ENCODE results near the gene EFNA2. TPM values are rescaled to one million over a fixed set of nuclear protein-coding genes. Genes with fewer than 3 reads are reported as not detected.

The EFNA2 gene
- total RNA-seq, 1 experiment from 2014 or later, result 14.3 TPM

- no peaks in the 10 kb centered on the region for H3K9me3 ChIP-seq (ENCODE audit: control insufficient read depth, low read depth, low read length)
- H4K5ac ChIP-seq (ENCODE audit: insufficient read length, low read depth, low read length), result no peak overlapping the region
- no peak overlapping the region for H3K27ac ChIP-seq (ENCODE audit: insufficient read length, low read depth, low read length)
- H3K23me2 ChIP-seq (ENCODE audit: insufficient read length, low read depth, low read length, poor library complexity, severe bottlenecking), result peaks cover 18% of the 10 kb centered on the region
- H3K4me1 ChIP-seq (ENCODE audit: insufficient read depth, low read length), result peaks cover 2% of the 10 kb centered on the region; the same call in 1 of the 2 replicates
- no peak for TF ChIP-seq CTCF (conservative IDR thresholded peaks at IDR 0.05)
- H3K4me3 Mint-ChIP-seq, result peak overlapping the region; percentile 42 to 74
- H3K27me3 Mint-ChIP-seq (ENCODE audit: low read depth), result no peaks in the 10 kb centered on the region; the same call in 1 of the 2 replicates
- no peak overlapping the region for H3K4ac ChIP-seq (ENCODE audit: low read depth, low read length)
- no peak overlapping the region for H3K9ac ChIP-seq (ENCODE audit: extremely low read depth, insufficient read length, low read length)
- H3K14ac ChIP-seq (ENCODE audit: insufficient read depth, low read length), result peak overlapping the region; percentile 20; the same call in 1 of the 2 replicates
- H3K79me2 ChIP-seq (ENCODE audit: insufficient read depth, low read length), result no peaks in the 10 kb centered on the region
- no peaks in the 10 kb centered on the region for H3K27me3 ChIP-seq (ENCODE audit: insufficient read depth, low read length)
- H4K20me1 ChIP-seq (ENCODE audit: control insufficient read depth, insufficient read depth, insufficient read length), result no peaks in the 10 kb centered on the region
- H2BK20ac ChIP-seq (ENCODE audit: low read depth, low read length, poor library complexity, severe bottlenecking), result no peak overlapping the region
- no peak overlapping the region for H2AFZ ChIP-seq (ENCODE audit: low read length)
- no CpG with 5 or more reads among the region's 33 CpGs for WGBS (ENCODE audit: extremely low coverage, insufficient read length, low lambda C conversion rate)
- H2BK12ac ChIP-seq (ENCODE audit: insufficient read length, low read depth, low read length), result no peak overlapping the region
- no peak overlapping the region for H2BK15ac ChIP-seq (ENCODE audit: low read depth, low read length)
- peak overlapping the region in 2 of 3 experiments; percentile 88 to 93; a peak in 4 of 7 replicates for H3K27ac Mint-ChIP-seq
- H3K23ac ChIP-seq (ENCODE audit: insufficient read length, low read depth, low read length), result no peak overlapping the region
- H3K18ac ChIP-seq (ENCODE audit: insufficient read length, low read depth, low read length), result peak overlapping the region; percentile 74
- H3T11ph ChIP-seq (ENCODE audit: low read length), result no peak overlapping the region
- no peaks in the 10 kb centered on the region for H3K79me1 ChIP-seq (ENCODE audit: insufficient read depth, low read depth, low read length, poor library complexity, severe bottlenecking)
- H2BK5ac ChIP-seq (ENCODE audit: insufficient read length, low read length), result no peak overlapping the region
- no peak overlapping the region for H2AK5ac ChIP-seq (ENCODE audit: insufficient read length, low read length)
- H3K4me1 Mint-ChIP-seq, result peaks cover 52 to 56% of the 10 kb centered on the region in 2 experiments
- H4K91ac ChIP-seq (ENCODE audit: insufficient read length, low read depth, low read length), result no peak overlapping the region
- H2BK120ac ChIP-seq (ENCODE audit: low read depth, low read length, poor library complexity, severe bottlenecking), result no peak overlapping the region
- peaks cover 9 to 45% (median 31%) of the 10 kb centered on the region in 3 experiments for H3K36me3 Mint-ChIP-seq (ENCODE audit: insufficient read depth in 1 of 3, low read depth in 3 of 3)
- no peak overlapping the region for H3K56ac ChIP-seq (ENCODE audit: insufficient read length, low read depth, low read length)
- peak overlapping the region; percentile 84 for H3K4me2 ChIP-seq (ENCODE audit: insufficient read depth, insufficient read length, low read length)
- H4K8ac ChIP-seq (replicated peaks; ENCODE audit: insufficient read length, low read depth, low read length), result no peak overlapping the region
- H3K9me3 Mint-ChIP-seq, result no peaks in the 10 kb centered on the region; a peak in 1 of 5 replicates
- no peak for DNase-seq
Measured at GRCh38 chr19:1259876-1260748, 25.6 kb upstream of the EFNA2 start.
